GM19452 (cell line): Measurements from ENCODE around the gene HNRNPC.
"Not testable (repeated sequence)": the region's sequence is repeated elsewhere in the genome, so short reads cannot be mapped to it uniquely, and the experiment has no call there.

Source experiments
- ATAC-seq: cut with Tn5 transposase; IDR thresholded peaks from one replicate; pipeline ENCODE4 v1.9.1; 2021; ENCODE audit not compliant: unreplicated experiment

HNRNPC gene

GRCh38 chr14:21272661-21273060, 3.4 kb upstream of the HNRNPC start:
- ATAC-seq: not testable (repeated sequence)

- ATAC-seq: no peak
Observed at GRCh38 chr14:21268617-21269251, 508 bp downstream of the HNRNPC start.

DNA sequence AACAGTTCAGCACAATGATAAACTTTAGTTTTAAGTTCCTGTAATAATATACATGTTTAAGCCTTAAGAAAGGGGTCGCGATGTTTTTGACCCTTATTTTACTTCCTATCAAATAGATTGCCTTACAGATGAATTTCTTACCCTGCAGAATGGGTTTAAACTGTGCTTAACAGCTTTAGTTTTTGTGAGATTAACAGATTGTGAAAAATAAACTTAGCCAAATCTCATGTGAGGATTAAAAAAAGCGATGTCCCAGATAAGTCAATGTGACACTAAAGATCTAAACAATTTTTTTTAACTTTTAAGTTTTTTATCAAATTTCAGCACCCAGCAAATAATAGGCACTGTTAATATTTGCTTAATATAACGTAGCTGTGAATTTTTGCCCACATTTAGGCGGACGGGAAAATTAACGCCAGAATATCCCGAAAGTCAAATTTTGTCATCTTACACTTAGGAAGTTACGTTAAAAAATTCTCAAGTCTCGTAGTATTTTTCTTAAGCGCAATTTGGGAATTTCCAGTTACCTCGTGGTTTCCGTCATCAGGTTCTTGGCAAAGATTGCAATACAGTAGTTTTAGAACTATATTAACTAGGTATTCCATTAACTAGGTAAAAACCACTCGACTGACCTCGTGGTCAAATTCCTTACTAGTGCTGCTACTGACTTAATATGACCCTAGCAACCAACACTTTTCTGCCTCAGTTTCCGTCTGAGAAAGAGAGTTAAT, 1.2 kb downstream of the HNRNPC start:
- ATAC-seq: no peak

GRCh38 chr14:21267431-21267845, 1.8 kb downstream of the HNRNPC start:
- no peak for ATAC-seq

DNA sequence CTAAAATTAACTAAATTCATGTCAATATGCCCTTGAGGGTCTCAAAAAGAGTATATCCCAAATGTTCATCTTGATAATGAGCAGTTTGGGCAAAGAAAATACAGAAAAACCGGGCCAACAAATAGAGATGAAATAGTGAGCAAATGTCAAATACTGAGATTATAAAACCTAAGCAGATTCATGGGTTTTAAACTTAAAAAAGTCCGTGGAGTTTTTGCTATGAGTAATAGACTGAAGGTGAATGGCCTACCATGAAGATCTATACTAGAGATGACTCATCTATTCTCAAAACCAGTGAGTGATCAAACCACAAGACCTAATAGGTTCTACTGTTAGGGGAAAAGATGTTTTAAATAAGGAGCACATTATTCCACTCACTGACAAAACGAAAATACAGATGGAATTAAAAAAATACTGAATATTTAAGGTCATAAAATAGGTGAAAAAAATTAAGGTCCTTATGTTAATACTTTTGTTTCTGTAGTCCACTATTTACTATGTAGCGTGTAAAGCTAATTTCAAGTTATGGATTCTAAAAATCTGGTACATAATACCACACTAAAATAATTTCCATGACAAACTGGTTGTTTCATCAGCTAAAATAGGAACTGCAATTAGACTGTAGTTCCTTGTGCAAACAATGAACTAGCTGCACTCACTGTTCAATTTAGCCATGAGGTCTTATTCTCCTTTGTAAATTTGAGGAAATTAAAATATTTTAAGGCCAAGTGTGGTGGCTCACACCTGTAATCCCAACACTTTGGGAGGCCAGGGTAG, 5.0 kb downstream of the HNRNPC start:
- ATAC-seq: peak; percentile 72

- peak; percentile 2 for ATAC-seq
Observed at GRCh38 chr14:21263284-21264024, 5.8 kb downstream of the HNRNPC start.

GRCh38 chr14:21262410-21262809, 6.8 kb downstream of the HNRNPC start:
- ATAC-seq: no peak

DNA sequence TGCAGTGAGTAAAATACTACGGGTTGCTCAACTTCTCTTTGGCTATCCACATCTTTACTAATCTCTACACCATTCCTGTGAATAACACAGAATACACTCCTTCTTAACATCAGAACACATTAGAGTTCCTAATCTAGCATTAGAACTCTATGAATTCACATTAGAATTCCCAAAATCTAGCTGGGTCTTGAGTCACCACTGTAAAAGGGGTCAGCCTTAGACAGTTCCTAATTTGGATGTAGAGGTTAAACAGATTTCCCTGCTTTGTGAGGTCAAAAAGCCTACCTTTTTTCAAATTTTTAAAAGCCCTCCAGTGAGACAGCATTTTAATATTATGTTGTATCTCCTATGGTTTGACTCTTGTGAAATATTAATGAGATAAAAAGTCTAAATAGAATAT, 7.4 kb downstream of the HNRNPC start:
- no peak for ATAC-seq

- ATAC-seq: no peak
Observed at GRCh38 chr14:21258889-21259787, 10.1 kb downstream of the HNRNPC start.

DNA sequence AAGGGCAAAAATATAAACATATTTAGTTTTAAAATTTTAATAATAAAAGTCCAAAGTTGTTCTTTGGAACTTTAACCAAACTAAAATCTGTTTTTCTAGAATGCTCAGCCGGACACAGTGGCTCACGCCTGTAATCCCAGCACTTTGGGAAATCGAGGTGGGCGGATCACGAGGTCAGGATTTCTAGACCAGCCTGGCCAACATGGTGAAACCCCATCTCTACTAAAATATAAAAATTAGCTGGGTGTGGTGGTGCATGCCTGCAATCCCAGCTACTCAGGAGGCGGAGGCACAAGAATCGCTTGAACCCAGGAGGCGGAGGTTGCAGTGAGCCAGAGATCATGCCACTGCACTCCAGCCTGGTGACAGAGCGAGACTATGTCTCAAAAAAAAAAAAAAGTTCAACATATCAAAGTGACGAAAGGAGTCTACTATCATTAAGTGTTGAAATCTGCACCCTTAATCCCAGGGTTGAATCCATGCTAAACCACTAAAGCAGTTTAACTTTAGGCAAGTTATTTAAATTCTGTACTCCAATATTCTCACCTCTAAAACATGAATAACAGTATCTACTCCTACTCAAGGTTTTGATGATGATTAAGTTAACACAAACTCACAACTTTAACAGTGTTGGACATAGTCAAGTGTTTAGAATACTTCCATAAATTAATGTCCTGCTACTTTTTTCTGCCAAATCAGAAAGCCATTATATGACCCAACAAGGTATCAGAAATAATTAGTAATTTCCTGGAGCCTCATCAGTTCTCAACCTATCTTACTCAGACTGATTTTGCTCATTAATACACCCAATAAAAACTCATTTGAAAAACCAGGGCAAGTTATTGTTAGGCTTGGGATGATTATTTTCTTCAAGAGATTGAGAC, 11.0 kb downstream of the HNRNPC start:
- ATAC-seq: no peak

DNA sequence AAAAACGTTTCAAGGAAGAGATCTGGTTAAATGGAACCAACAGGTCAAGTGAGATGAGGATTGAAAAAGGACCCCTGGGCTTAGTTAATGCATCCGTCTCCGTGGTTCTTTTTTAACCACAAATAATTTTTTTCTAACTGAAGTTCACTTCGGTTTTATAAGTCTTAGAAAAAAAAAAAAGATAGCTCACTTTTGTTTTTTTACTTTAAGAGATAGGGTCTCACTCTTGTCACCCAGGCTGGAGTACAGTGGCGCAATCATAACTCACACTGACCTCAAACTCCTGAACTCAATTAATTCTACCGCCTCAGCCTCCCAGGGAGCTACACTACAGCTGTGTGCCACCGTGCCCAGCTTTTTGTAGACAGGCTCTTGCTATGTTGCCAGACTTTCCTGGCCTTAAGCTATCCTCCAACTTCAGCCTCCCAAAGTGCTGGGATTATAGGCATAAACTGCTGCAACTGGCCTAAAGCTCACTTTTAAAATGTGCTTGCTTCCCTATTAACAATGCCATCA, 11.8 kb downstream of the HNRNPC start:
- no peak for ATAC-seq

DNA sequence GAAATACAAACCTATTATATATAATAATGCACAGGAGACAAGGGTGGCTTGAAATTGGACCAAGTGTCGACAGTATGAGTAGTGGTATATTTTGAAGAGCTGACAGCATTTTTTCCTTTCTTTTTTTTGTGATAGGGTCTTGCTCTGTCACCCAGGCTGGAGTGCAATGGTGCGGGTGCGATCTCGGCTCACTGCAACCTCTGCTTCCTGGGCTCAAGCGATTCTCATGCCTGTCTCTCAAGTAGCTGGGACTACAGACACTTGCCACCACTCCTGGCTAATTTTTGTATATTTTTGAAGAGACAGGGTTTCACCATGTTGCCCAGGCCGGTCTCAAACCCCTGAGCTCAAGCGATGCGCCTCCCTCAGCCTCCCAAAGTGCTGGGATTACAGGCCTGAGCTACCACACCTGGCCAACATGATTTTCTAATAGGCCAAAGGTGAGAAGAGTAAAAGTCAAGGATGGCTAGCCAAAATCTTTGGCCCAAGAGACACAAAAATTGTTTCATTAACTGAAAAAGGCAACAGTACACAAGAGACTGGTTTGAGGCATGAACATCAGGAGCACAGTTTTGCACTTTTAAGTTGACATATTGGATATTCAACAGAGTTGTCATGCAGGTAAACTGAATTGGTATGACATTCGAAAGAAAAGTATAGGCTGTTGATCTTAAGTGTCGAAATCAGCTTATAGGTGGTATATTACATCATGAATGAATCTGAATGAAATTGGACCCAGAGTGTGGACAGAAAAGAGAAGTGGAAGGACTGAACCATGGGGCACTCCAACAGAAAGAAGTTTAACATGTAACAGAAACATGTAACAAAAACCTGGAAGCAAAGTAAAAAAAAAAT, 12.5 kb downstream of the HNRNPC start:
- ATAC-seq: no peak

GRCh38 chr14:21256102-21256447, 13.2 kb downstream of the HNRNPC start:
- ATAC-seq: not testable (repeated sequence)

DNA sequence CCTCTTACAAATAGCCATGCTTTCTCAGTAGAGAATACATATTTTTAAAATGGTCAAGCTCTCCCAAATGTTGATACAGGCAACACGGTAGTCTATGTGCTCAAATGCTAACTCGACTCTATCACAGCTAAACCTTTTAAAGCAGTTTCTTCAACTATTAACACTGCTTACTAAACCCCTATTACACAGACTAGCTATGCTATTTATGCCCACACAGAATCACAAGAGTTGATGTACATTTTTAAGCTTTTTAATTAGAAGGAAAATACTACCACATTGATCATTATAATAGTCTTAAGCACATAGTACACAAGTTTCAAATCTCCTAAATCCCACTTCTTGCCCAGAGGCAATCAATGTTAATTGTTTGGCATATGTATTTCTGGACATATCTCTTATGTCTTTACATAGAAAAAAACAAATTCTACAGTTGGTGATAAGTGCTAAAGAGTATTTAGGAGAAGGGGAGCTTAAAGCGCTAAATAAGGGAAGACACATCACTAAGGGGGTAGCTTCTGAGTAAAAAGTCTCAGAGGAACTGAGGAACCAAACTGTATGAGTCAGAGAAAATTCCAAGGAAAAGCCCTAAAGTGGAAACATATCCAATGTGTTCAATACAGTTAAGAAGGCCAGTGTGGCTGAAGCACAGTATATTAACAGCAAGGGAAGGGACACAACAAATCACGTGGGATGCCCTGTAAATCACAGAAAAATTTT, 13.7 kb downstream of the HNRNPC start:
- ATAC-seq: no peak

DNA sequence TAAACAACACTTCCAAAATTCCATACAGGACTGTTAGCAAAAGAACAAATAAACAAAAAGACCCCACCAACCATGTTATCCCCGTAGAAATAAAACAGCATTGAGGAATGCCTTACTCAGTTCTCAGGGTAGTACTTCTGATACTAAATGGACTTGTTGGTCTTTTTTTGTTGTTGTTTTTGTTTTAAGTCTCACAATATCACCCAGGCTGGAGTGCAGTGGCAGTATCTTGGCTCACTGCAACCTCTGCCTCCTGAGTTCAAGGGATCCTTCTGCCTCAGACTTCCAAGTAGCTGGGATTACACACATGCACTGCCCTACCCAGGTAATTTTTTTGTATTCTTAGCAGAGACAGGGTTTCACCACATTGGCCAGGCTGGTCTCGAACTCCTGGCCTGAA, 17.1 kb downstream of the HNRNPC start:
- no peak for ATAC-seq

- ATAC-seq: no peak
Observed at GRCh38 chr14:21251215-21251614, 18.0 kb downstream of the HNRNPC start.

DNA sequence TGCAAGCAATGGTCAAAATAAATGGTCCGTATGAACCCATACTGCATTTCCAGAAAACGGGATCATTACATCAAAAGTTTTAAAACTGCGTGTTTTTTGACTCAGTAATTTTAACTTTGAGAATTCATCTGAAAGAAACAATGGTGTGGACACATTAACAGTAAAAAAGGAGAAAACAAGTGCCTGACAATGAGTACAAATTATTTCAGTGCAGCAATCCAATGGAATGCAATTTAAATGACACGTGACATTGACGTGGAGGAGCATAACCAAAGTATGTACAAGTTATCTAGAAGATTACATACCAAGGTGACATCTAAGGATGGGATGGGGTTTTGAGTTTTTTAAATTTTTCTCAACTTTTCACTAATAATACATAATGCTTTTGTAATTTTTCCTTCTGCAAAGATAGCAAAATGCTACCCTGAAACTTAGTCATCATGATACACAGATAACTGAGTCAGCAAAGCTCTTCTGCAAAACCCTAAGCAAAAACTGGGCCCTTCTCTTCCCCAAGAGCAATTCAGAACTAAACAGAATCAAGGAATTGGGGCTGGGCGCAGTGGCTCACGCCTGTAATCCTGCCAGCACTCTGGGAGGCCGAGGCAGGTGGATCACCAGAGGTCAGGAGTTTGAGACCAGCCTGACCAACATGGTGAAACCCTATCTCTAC, 20.4 kb downstream of the HNRNPC start:
- ATAC-seq: no peak
